RWPE2 (cell line): ENCODE data around the gene FXYD6.

ENCODE experiments used
- ATAC-seq: fragments of 200-7000 bp; cut with Tn5 transposase; 3 replicates; pipeline ENCODE4 v1.9.1; 2021; ENCODE audit warnings: low read depth
- DNase-seq: peaks from one replicate; pipeline ENCODE4 v3.0.0-alpha.2; 2020; ENCODE audit warnings: low spot score
- H3K27ac ChIP-seq: fragments of 450-650 bp; 2 replicates; pipeline ENCODE4 v1.5.1; 2017; ENCODE audit warnings: mild to moderate bottlenecking; ENCODE audit not compliant: poor library complexity, severe bottlenecking
- H3K27me3 ChIP-seq: fragments of 250-450 bp; sonication (Bioruptor Pico); 2 replicates; pipeline ENCODE4 v1.5.1; 2021; ENCODE audit warnings: mild to moderate bottlenecking, moderate library complexity; ENCODE audit not compliant: insufficient read depth, poor library complexity, severe bottlenecking
- H3K36me3 ChIP-seq: fragments of 250-450 bp; sonication (Bioruptor Pico); 2 replicates; pipeline ENCODE4 v1.5.1; 2020; ENCODE audit warnings: low read depth, mild to moderate bottlenecking, moderate library complexity
- H3K4me1 ChIP-seq: fragments of 250-450 bp; sonication (Bioruptor Pico); 2 replicates; pipeline ENCODE4 v1.5.1; 2021; ENCODE audit warnings: mild to moderate bottlenecking, moderate library complexity; ENCODE audit not compliant: insufficient read depth, poor library complexity, severe bottlenecking
- H3K4me3 ChIP-seq: fragments of 250-450 bp; sonication (Bioruptor Pico); 2 replicates; pipeline ENCODE4 v1.5.1; 2021; ENCODE audit warnings: mild to moderate bottlenecking, moderate library complexity; ENCODE audit not compliant: severe bottlenecking
- H3K9me3 ChIP-seq: fragments of 250-450 bp; sonication (Bioruptor Pico); 2 replicates; pipeline ENCODE4 v1.5.1; 2021; ENCODE audit warnings: mild to moderate bottlenecking, moderate library complexity; ENCODE audit not compliant: severe bottlenecking
- TF ChIP-seq, protein P1 (sequence below): fragments of 450-650 bp; IDR thresholded peaks from one replicate; pipeline ENCODE4 v1.5.1; 2017; ENCODE audit warnings: mild to moderate bottlenecking, moderate library complexity; ENCODE audit not compliant: poor library complexity, severe bottlenecking

The FXYD6 gene

DNA sequence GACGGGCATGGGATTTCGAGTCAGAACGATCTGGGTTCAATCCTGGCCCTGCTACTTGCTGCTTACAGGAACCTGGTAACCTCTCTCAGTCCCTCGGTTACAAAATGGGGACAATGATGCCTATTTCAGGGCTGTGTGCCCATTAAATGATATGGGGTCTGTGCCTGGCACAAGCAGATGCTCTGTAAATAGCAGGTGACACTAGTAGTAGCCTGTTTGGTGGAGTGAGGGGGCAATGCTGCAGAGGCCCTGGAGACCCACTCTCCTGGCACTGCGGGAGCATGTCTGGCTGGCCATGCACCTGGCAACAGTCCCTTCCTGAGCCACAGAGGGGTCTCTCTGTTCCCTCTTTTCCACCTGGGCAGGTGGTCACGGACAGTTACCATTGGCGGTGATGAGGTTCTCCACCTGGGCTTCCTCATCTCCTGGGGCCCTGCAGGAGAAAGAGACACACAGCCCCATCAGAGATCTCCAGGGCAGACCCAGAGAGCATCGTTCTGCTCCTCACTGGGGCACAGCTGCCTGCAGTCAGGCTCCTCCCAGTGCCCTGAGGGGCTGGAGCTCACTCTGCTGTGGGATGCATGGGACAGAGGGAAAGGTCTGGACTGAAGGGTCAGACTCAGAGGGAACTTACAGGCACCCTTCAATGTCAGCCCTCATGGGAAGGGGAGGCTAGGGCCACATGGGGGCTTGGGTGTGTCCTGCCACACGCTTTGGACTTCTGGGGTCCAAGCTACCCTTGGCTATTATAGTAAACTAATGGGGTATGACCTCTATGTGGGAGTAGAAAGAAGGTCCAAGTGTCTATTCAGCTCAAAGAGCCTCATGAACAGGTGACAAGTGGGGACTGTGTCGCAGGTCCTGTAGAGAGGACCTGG, 36.3 kb downstream of the FXYD6 start:
- ATAC-seq = no peak
- TF ChIP-seq, protein P1, sequence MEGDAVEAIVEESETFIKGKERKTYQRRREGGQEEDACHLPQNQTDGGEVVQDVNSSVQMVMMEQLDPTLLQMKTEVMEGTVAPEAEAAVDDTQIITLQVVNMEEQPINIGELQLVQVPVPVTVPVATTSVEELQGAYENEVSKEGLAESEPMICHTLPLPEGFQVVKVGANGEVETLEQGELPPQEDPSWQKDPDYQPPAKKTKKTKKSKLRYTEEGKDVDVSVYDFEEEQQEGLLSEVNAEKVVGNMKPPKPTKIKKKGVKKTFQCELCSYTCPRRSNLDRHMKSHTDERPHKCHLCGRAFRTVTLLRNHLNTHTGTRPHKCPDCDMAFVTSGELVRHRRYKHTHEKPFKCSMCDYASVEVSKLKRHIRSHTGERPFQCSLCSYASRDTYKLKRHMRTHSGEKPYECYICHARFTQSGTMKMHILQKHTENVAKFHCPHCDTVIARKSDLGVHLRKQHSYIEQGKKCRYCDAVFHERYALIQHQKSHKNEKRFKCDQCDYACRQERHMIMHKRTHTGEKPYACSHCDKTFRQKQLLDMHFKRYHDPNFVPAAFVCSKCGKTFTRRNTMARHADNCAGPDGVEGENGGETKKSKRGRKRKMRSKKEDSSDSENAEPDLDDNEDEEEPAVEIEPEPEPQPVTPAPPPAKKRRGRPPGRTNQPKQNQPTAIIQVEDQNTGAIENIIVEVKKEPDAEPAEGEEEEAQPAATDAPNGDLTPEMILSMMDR = no peak
- H3K27ac ChIP-seq = no peak overlapping the region
- no peaks in the 10 kb centered on the region for H3K36me3 ChIP-seq
- no peaks in the 10 kb centered on the region for H3K27me3 ChIP-seq
- no peak overlapping the region for H3K4me3 ChIP-seq
- H3K4me1 ChIP-seq = no peaks in the 10 kb centered on the region
- H3K9me3 ChIP-seq = no peaks in the 10 kb centered on the region
- DNase-seq = peak; percentile 29

DNA sequence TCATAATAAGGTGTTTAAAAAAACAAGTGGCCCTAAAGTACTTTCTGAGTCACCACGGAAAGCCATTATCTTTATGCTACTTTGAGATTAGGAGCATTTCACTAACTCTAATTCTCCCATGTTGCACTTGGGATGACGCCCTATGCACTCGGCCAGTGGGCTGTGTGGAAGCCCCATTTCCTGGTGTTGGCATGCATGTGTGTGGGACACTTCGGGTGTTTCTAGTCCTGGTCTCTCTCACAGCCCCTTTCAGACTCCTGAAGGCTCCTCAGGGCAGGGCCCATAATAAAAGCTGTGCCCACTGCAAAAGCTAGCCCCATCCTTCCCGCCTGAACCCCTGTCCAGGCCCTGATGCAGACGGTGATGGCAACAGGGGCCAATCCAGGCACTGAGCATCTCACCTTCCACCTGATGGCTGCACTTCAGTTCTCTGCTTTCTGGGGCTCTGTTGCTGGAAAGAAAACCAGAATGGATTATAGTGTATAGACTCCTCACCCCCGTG, 37.0 kb downstream of the FXYD6 start:
- DNase-seq = peak; percentile 28
- no peaks in the 10 kb centered on the region for H3K9me3 ChIP-seq
- no peaks in the 10 kb centered on the region for H3K4me1 ChIP-seq
- no peak for ATAC-seq
- no peaks in the 10 kb centered on the region for H3K27me3 ChIP-seq
- TF ChIP-seq, protein P1 = no peak
- no peak overlapping the region for H3K4me3 ChIP-seq
- H3K27ac ChIP-seq = no peak overlapping the region
- H3K36me3 ChIP-seq = no peaks in the 10 kb centered on the region

DNA sequence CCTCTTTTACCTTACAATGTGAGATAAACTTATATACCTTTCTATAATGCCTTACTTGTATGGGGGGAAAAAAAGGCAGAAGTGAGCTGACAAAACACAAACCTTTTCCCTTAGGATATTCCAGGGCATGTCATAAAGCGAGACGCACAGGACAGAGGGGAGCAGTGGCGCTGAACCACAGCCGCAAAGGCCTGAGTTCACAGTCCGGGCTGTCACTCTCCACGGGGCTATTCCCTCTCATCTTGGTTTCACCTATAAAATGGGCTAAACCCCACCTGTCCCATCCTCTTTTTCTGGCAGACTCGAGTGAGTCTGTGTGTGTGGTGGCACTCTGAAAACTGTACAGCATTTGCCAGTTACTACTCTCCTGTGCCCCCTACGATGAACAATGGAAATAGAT, 37.6 kb downstream of the FXYD6 start:
- no peaks in the 10 kb centered on the region for H3K9me3 ChIP-seq
- no peaks in the 10 kb centered on the region for H3K36me3 ChIP-seq
- H3K27me3 ChIP-seq = no peaks in the 10 kb centered on the region
- H3K4me1 ChIP-seq = no peaks in the 10 kb centered on the region
- TF ChIP-seq, protein P1 = no peak
- no peak overlapping the region for H3K4me3 ChIP-seq
- ATAC-seq = no peak
- no peak for DNase-seq
- H3K27ac ChIP-seq = no peak overlapping the region

DNA sequence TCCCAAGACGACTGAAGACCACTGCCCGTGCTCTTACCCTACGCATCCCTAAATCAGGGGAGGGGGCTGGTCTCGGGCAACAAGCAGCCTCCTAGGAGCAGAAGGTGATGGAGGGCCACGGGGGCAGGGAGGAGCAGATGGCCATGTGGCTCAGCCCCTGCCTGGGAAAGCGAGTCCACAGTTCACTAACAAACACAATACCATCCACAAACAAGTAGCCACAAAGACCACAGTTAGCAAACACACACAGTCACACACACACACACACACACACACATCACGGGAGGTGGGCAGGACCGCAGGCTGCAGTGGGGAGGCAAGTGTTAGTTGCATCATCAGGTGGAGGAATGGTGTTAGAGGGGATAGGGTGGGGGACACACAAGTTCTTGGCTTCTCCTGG, 38.7 kb downstream of the FXYD6 start:
- no peak overlapping the region for H3K4me3 ChIP-seq
- no peak overlapping the region for H3K27ac ChIP-seq
- no peaks in the 10 kb centered on the region for H3K4me1 ChIP-seq
- no peaks in the 10 kb centered on the region for H3K9me3 ChIP-seq
- no peaks in the 10 kb centered on the region for H3K27me3 ChIP-seq
- TF ChIP-seq, protein P1 = no peak
- ATAC-seq (no peak), DNase-seq (no peak)
- no peaks in the 10 kb centered on the region for H3K36me3 ChIP-seq
